C4-2B (cell line): ENCODE results near the gene TNS1.
"Not testable (repeated sequence)": the region's sequence is repeated elsewhere in the genome, so short reads cannot be mapped to it uniquely, and the experiment has no call there.

Experiments
- H3K27ac ChIP-seq: fragments of 450-650 bp; 2 replicates; pipeline ENCODE4 v1.5.1; 2017
- CTCF ChIP-seq: fragments of 450-650 bp; conservative IDR thresholded peaks from 2 replicates; pipeline ENCODE4 v1.5.1; 2017; ENCODE audit warnings: mild to moderate bottlenecking
- ZFX ChIP-seq: fragments of 450-650 bp; IDR thresholded peaks from 2 replicates; pipeline ENCODE4 v1.6.1; 2017

The TNS1 gene

GRCh38 chr2:217809736-217810135, 193.1 kb downstream of the TNS1 start:
- no peak overlapping the region for H3K27ac ChIP-seq
- TF ChIP-seq CTCF (no peak), ZFX (no peak)

DNA sequence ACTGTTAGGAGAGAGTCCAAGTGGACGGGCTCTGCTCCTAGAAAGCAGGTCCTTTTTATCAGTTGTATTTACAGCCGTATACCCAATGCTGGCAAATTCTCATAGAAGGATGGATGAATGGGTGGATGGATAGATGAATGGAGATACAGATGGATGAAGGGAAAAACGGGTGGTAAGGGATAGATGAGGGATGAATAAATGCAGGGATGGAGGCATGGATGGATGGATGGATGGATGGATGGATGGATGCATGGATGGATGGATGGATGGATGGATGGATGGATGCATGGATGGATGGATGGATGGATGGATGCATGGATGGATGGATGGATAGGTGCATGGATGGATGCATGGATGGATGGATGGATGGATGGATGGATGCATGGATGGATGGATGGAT, 193.8 kb downstream of the TNS1 start:
- not testable (repeated sequence) for H3K27ac ChIP-seq

DNA sequence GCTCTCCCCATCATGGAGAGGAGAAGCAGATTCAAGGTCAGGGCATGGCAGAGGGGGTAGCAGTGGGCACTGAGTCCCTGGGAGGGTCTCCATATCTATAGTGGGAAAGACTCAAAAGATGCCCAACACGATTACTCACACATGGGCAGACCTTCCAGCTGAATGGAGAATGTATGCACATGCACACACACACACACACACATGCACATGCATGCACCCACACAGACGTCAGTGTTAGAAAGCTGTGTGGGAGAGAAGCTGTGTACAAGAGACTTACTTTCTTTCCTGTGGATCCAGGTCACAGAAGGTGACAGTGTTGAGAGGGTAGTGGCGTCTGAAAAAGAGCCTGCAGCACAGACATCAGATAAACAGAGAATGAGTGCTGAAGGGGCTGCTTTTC, 194.5 kb downstream of the TNS1 start:
- no peak overlapping the region for H3K27ac ChIP-seq
- TF ChIP-seq ZFX, result no peak
- TF ChIP-seq CTCF, result no peak

GRCh38 chr2:217807753-217808152, 195.0 kb downstream of the TNS1 start:
- no peak overlapping the region for H3K27ac ChIP-seq
- TF ChIP-seq CTCF, result no peak
- TF ChIP-seq ZFX, result no peak

DNA sequence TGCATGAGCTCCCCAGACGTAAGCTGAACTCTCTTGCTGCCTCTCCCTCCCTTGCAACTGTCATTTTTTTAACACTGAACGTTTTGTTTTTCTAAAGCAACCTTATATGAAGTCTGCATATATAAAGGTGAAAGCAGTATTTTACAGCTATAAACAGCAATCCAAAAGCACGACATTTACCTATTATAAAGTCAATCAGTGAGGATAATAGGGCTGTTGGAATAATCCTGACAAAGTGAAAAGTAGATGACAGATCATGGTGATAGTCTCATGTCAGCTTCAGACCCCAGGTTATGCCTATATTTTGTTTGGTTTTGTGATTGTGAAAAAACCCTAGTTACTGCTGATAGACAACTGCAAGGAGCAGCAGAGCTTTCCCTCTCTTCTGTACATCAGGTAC, 195.8 kb downstream of the TNS1 start:
- no peak for TF ChIP-seq ZFX
- TF ChIP-seq CTCF, result no peak
- no peak overlapping the region for H3K27ac ChIP-seq

DNA sequence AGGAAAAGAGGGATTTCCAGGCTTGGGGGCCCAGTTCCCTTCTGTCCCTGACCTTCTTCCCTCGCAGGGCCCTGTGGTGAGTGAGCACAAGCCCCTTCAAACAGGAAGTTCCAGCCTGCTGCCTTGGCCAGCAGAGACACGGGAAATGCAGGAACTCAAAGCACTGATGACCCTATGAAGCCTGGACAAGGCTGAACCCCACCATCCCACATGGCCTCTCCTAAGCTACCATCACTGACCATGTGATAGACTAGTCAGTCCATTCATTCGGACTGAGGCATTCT, 196.4 kb downstream of the TNS1 start:
- H3K27ac ChIP-seq, result no peak overlapping the region
- TF ChIP-seq ZFX (no peak), CTCF (no peak)

DNA sequence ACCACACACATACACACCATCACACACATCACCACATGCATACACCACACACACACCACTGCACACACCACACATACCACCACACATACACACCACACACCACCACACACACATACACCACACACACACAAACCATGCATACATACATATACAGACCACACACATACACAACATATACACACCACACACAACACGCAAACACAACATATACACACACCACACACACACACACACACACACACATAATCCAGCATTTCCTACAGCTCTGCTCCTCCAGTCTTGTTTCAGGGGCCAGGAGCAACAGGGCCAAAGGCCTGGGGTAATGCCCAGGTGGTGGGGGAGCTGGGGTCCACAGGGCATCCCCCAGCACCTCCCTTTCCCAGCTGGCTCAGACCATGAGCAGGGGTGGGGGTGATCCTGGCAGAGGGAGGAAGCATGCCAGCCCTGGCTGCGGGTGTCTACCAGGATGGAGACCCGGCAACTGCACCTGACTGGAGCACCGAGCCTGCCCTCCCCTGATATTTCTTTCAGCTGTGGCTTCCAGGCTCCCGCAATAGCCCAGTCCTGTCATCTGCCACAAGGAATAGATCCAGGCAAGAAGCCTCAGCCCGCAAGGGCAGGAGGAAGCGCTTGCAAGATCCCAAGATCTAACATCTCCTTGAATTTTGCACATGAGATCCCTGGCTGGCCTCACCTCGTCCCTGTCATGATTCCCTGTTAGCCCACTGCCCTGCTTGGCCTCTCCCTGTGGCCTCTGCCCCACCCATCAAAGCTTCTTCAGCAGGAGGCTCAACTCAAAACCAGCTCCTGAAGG, 196.9 kb downstream of the TNS1 start:
- H3K27ac ChIP-seq, result no peak overlapping the region
- TF ChIP-seq ZFX, result no peak
- no peak for TF ChIP-seq CTCF

DNA sequence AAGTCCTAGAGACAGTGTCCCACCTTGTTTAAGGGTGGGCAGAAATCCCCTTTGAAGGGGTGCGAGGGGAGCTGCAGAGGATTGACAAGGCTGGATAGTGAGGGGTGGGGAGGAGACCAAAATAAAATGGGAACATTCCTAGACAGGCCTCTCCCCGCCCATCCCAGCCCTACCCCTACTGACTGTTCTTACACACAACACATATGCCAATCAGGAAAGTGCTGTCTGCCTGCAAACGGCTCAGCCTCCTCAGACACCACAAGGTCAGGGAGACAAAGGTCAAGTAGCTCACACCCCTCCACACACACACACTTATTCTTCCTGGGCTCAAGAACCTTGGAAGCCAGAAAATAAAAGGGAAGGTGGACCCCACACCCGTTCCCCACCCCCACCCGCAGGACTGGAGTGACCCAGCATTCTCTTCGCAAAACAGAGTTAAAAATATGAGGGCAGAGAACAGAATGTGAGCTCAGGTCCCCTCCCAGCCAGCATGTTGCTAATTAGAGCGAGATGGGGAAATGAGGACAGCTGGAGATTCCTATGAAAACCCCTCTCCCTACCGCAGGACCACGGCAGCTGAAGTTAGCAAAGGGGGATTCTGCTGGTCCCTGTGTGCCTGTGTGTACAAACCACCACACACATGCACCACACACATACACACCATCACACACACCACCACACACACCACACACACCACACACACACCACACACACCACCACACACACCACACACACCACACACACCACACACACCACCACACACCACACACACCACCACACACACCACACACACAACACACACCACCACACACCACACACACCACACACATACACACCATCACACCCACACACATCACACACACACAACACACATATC, 197.8 kb downstream of the TNS1 start:
- no peak overlapping the region for H3K27ac ChIP-seq
- TF ChIP-seq CTCF, result no peak
- no peak for TF ChIP-seq ZFX
